ENCODE measurements around the gene UBE3A. TPM values are rescaled to one million over a fixed set of nuclear protein-coding genes. Genes with fewer than 3 reads are reported as not detected.
"Not testable (repeated sequence)": the region's sequence is repeated elsewhere in the genome, so short reads cannot be mapped to it uniquely, and the experiment has no call there.

The UBE3A gene
- total and polyA plus RNA-seq, 2 donors from 2014 or later = 22.3 to 103 TPM

- no peaks in the 10 kb centered on the region for H3K27me3 ChIP-seq (ENCODE audit: control insufficient read depth, insufficient read depth, low read length)
- no peaks in the 10 kb centered on the region for H3K36me3 ChIP-seq (ENCODE audit: control insufficient read depth in 2 of 3, insufficient read depth in 3 of 3, low read length in 3 of 3)
- H3K9me3 ChIP-seq (ENCODE audit: control insufficient read depth in 2 of 3, insufficient read depth in 1 of 3, low read length in 3 of 3) = no peaks in the 10 kb centered on the region
- intact Hi-C loops (cut with DNase I) = no loop called here
- DNase-seq = no peak
- H3K4me1 ChIP-seq (ENCODE audit: control insufficient read depth in 2 of 3, insufficient read depth in 2 of 3, low read depth in 1 of 3, low read length in 3 of 3) = peaks cover 0 to 10% (median 3%) of the 10 kb centered on the region in 3 donors
- H3K27ac ChIP-seq (ENCODE audit: low read depth in 2 of 2, low read length in 2 of 2) = no peak overlapping the region
- no peak overlapping the region for H3K9ac ChIP-seq (ENCODE audit: low read length in 3 of 3)
- no peak for TF ChIP-seq CTCF (IDR thresholded peaks at IDR 0.05; ENCODE audit: borderline replicate concordance, extremely low read depth, insufficient read depth)
- H3K4me3 ChIP-seq (ENCODE audit: low read length in 3 of 3) = no peak overlapping the region
- FAIRE-seq = no peak
Measured at GRCh38 chr15:25415217-25415616, 23.6 kb downstream of the UBE3A start.

GRCh38 chr15:25410649-25411048 lies 28.2 kb downstream of the UBE3A start:
- no peaks in the 10 kb centered on the region for H3K9me3 ChIP-seq (ENCODE audit: control insufficient read depth in 2 of 3, insufficient read depth in 1 of 3, low read length in 3 of 3)
- H3K27me3 ChIP-seq (ENCODE audit: control insufficient read depth, insufficient read depth, low read length) = no peaks in the 10 kb centered on the region
- H3K36me3 ChIP-seq (ENCODE audit: control insufficient read depth in 2 of 3, insufficient read depth in 3 of 3, low read length in 3 of 3) = no peaks in the 10 kb centered on the region
- H3K4me1 ChIP-seq (ENCODE audit: control insufficient read depth in 2 of 3, insufficient read depth in 2 of 3, low read depth in 1 of 3, low read length in 3 of 3) = peaks cover 0 to 7% (median 0%) of the 10 kb centered on the region in 3 donors
- H3K4me3 ChIP-seq (ENCODE audit: low read length in 3 of 3) = no peak overlapping the region
- intact Hi-C loops (cut with DNase I) = no loop called here
- no peak for DNase-seq
- FAIRE-seq = no peak
- no peak overlapping the region for H3K9ac ChIP-seq (ENCODE audit: low read length in 3 of 3)
- TF ChIP-seq CTCF (IDR thresholded peaks at IDR 0.05; ENCODE audit: borderline replicate concordance, extremely low read depth, insufficient read depth) = no peak
- H3K27ac ChIP-seq (ENCODE audit: low read depth in 2 of 2, low read length in 2 of 2) = no peak overlapping the region

- H3K27me3 ChIP-seq (ENCODE audit: control insufficient read depth, insufficient read depth, low read length); FAIRE-seq; H3K27ac ChIP-seq (ENCODE audit: low read depth in 2 of 2, low read length in 2 of 2); H3K36me3 ChIP-seq (ENCODE audit: control insufficient read depth in 2 of 3, insufficient read depth in 3 of 3, low read length in 3 of 3); H3K4me1 ChIP-seq (ENCODE audit: control insufficient read depth in 2 of 3, insufficient read depth in 2 of 3, low read depth in 1 of 3, low read length in 3 of 3); H3K9me3 ChIP-seq (ENCODE audit: control insufficient read depth in 2 of 3, insufficient read depth in 1 of 3, low read length in 3 of 3); H3K4me3 ChIP-seq (ENCODE audit: low read length in 3 of 3); intact Hi-C loops (cut with DNase I); DNase-seq; H3K9ac ChIP-seq (ENCODE audit: low read length in 3 of 3): not testable (repeated sequence)
Measured at GRCh38 chr15:25409731-25410130, 29.1 kb downstream of the UBE3A start.

- peaks cover 0 to 6% (median 4%) of the 10 kb centered on the region in 3 donors for H3K36me3 ChIP-seq (ENCODE audit: control insufficient read depth in 2 of 3, insufficient read depth in 3 of 3, low read length in 3 of 3)
- peaks cover 0 to 7% (median 0%) of the 10 kb centered on the region in 3 donors for H3K4me1 ChIP-seq (ENCODE audit: control insufficient read depth in 2 of 3, insufficient read depth in 2 of 3, low read depth in 1 of 3, low read length in 3 of 3)
- no peaks in the 10 kb centered on the region for H3K27me3 ChIP-seq (ENCODE audit: control insufficient read depth, insufficient read depth, low read length)
- H3K27ac ChIP-seq (ENCODE audit: low read depth in 2 of 2, low read length in 2 of 2) = no peak overlapping the region
- H3K9me3 ChIP-seq (ENCODE audit: control insufficient read depth in 2 of 3, insufficient read depth in 1 of 3, low read length in 3 of 3) = no peaks in the 10 kb centered on the region
- no peak overlapping the region for H3K4me3 ChIP-seq (ENCODE audit: low read length in 3 of 3)
- no peak for FAIRE-seq
- no peak overlapping the region for H3K9ac ChIP-seq (ENCODE audit: low read length in 3 of 3)
- no peak for DNase-seq
- no peak for TF ChIP-seq CTCF (IDR thresholded peaks at IDR 0.05; ENCODE audit: borderline replicate concordance, extremely low read depth, insufficient read depth)
- intact Hi-C loops (cut with DNase I) = no loop called here
Measured at GRCh38 chr15:25408929-25409328, 29.9 kb downstream of the UBE3A start.
